ENCODE results near the gene CBX7. TPM values are rescaled to one million over a fixed set of nuclear protein-coding genes. Genes with fewer than 3 reads are reported as not detected.

CBX7 gene
- 2.3 and 2.4 TPM in 2 replicates for total RNA-seq

GRCh38 chr22:39152511-39153219 lies at the start of gene CBX7:
TSS of gene CBX7 (minus strand) at chr22:39152680. CDS start at chr22:39152444, 236 bp downstream.

GRCh38 chr22:39097098-39098020 lies 55.1 kb downstream of the CBX7 start, which contains the start of gene APOBEC3H:
TSS of gene APOBEC3H (plus strand) at chr22:39097244. CDS start at chr22:39100279, 3,035 bp downstream.

Other genes starting within 250 kb of the CBX7 start
- gene APOBEC3A, start 195.1 kb downstream of the CBX7 start, total RNA-seq = not detected in 2 replicates
- gene APOBEC3B, start 170.3 kb downstream of the CBX7 start, total RNA-seq = 2.2 and 6.0 TPM in 2 replicates
- gene APOBEC3C, start 138.4 kb downstream of the CBX7 start, total RNA-seq = 17.1 and 19.0 TPM in 2 replicates
- 0.16 and 1.4 TPM in 2 replicates for gene APOBEC3D, start 131.6 kb downstream of the CBX7 start, total RNA-seq
- gene APOBEC3F, start 111.8 kb downstream of the CBX7 start, total RNA-seq = 1.4 and 2.8 TPM in 2 replicates
- 5.6 and 10.7 TPM in 2 replicates for gene APOBEC3G, start 75.4 kb downstream of the CBX7 start, total RNA-seq
- not detected in 2 replicates for gene APOBEC3H, start 55.4 kb downstream of the CBX7 start, total RNA-seq
- gene PDGFB, start 92.3 kb upstream of the CBX7 start, total RNA-seq = 14.4 and 19.0 TPM in 2 replicates
- 2,377 and 2,569 TPM in 2 replicates for gene RPL3, start 166.9 kb upstream of the CBX7 start, total RNA-seq
- gene SYNGR1, start 197.3 kb upstream of the CBX7 start, total RNA-seq = 13.0 and 17.8 TPM in 2 replicates
- 13.7 and 14.7 TPM in 2 replicates for gene TAB1, start 247.1 kb upstream of the CBX7 start, total RNA-seq

Data from cardiac atrium fibroblast (primary cell).